Karpas-422 (cell line): ENCODE measurements around the gene RMND5A. TPM values are rescaled to one million over a fixed set of nuclear protein-coding genes. Genes with fewer than 3 reads are reported as not detected.

Experiments
- DNase-seq: peaks from one replicate; pipeline ENCODE4 v3.0.0-alpha.2; 2015
- H2AFZ ChIP-seq: fragments of 200-600 bp; sonication (generic); 2 replicates; pipeline ENCODE4 v1.6.1; 2014; ENCODE audit warnings: antibody characterized with exemption, low read length, mixed read lengths
- H3K27ac ChIP-seq: fragments of 200-600 bp; sonication (generic); 2 replicates; pipeline ENCODE4 v1.5.1; 2014; ENCODE audit warnings: mild to moderate bottlenecking, low read length, moderate library complexity
- H3K27me3 ChIP-seq: fragments of 200-600 bp; sonication (generic); 2 replicates; pipeline ENCODE4 v1.6.1; 2014; ENCODE audit warnings: low read length, mixed read lengths
- H3K36me3 ChIP-seq: fragments of 200-600 bp; sonication (generic); 2 replicates; pipeline ENCODE4 v1.6.1; 2014; ENCODE audit warnings: low read length, mixed read lengths; ENCODE audit not compliant: insufficient read depth
- H3K4me1 ChIP-seq: fragments of 200-600 bp; sonication (generic); 2 replicates; pipeline ENCODE4 v1.6.1; 2014; ENCODE audit warnings: mild to moderate bottlenecking, low read length, mixed read lengths
- H3K4me2 ChIP-seq: fragments of 200-600 bp; sonication (generic); 2 replicates; pipeline ENCODE4 v1.6.1; 2014; ENCODE audit warnings: low read length, low read depth, mild to moderate bottlenecking; ENCODE audit not compliant: poor library complexity, severe bottlenecking
- H3K4me3 ChIP-seq: fragments of 200-600 bp; sonication (generic); 2 replicates; pipeline ENCODE4 v1.5.1; 2014; ENCODE audit warnings: mild to moderate bottlenecking, antibody characterized with exemption, low read length, mixed read lengths
- H3K79me2 ChIP-seq: fragments of 200-600 bp; sonication (generic); 2 replicates; pipeline ENCODE4 v1.6.1; 2014; ENCODE audit warnings: mild to moderate bottlenecking, low read length, mixed read lengths
- H3K9ac ChIP-seq: fragments of 200-600 bp; sonication (generic); 2 replicates; pipeline ENCODE4 v1.6.0; 2014; ENCODE audit warnings: low read length
- H3K9me2 ChIP-seq: fragments of 200-600 bp; sonication (generic), shearing (Covaris generic); replicated peaks from 2 replicates; pipeline ENCODE4 v1.6.0; 2014; ENCODE audit warnings: mild to moderate bottlenecking, low read length, moderate library complexity; ENCODE audit not compliant: insufficient read depth
- H3K9me3 ChIP-seq: fragments of 300-700, 200-600 bp; sonication (generic); 2 replicates; pipeline ENCODE4 v1.6.1; 2014; ENCODE audit warnings: low read length, mixed read lengths
- H4K20me1 ChIP-seq: fragments of 200-600 bp; sonication (generic); 2 replicates; pipeline ENCODE4 v1.6.1; 2014; ENCODE audit warnings: mild to moderate bottlenecking, antibody characterized with exemption, low read length, low read depth; ENCODE audit not compliant: insufficient read depth
- total RNA-seq: library from RNA; depleted of rRNA; stranded (reverse); fragments of >200 nt; shearing (Covaris generic); gene quantifications from 2 replicates; pipeline ENCODE4 v1.2.3, GENCODE V29; 2014; ENCODE audit warnings: low replicate concordance

The RMND5A gene
- total RNA-seq, 1 experiment from 2014 or later: 180 TPM

GRCh38 chr2:86764661-86765309, 44.7 kb downstream of the RMND5A start:
- no peaks in the 10 kb centered on the region for H3K27me3 ChIP-seq
- DNase-seq: peak; percentile 86
- no peak overlapping the region for H3K4me2 ChIP-seq
- H3K27ac ChIP-seq: no peak overlapping the region
- peaks cover 82% of the 10 kb centered on the region for H3K79me2 ChIP-seq
- H3K4me1 ChIP-seq: peaks cover 38% of the 10 kb centered on the region
- no peak overlapping the region for H2AFZ ChIP-seq
- peaks cover 30% of the 10 kb centered on the region; the same call in 1 of the 2 replicates for H3K36me3 ChIP-seq
- H4K20me1 ChIP-seq: peaks cover 39% of the 10 kb centered on the region
- no peak overlapping the region for H3K4me3 ChIP-seq
- no peak overlapping the region for H3K9ac ChIP-seq
- no peaks in the 10 kb centered on the region for H3K9me3 ChIP-seq
- no peaks in the 10 kb centered on the region for H3K9me2 ChIP-seq

DNA sequence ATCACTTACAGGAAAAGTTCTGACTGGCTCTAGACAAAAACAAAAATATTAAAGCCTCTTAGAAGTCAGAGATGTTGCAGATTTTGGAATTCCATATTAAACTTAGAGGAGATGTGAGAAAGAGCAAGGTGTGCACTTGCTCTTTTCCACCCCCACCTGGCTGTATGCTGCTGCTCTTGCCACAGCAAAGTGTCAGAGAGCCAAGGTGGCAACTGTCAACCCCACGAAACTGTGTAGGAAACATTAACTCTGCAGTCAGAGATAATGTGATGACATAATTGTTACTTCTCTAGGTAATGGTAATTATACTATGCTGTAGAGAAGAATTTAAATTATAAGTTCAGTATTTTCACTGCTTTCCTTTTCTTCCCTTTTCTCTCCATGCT, 45.2 kb downstream of the RMND5A start:
- no peak overlapping the region for H3K27ac ChIP-seq
- H3K4me2 ChIP-seq: no peak overlapping the region
- no peaks in the 10 kb centered on the region for H3K9me2 ChIP-seq
- H3K9me3 ChIP-seq: no peaks in the 10 kb centered on the region
- H3K27me3 ChIP-seq: no peaks in the 10 kb centered on the region
- H2AFZ ChIP-seq: no peak overlapping the region
- H4K20me1 ChIP-seq: peaks cover 37% of the 10 kb centered on the region
- no peak for DNase-seq
- H3K79me2 ChIP-seq: peaks cover 78% of the 10 kb centered on the region
- peaks cover 30% of the 10 kb centered on the region; the same call in 1 of the 2 replicates for H3K36me3 ChIP-seq
- H3K4me1 ChIP-seq: peaks cover 32% of the 10 kb centered on the region
- no peak overlapping the region for H3K9ac ChIP-seq
- no peak overlapping the region for H3K4me3 ChIP-seq

DNA sequence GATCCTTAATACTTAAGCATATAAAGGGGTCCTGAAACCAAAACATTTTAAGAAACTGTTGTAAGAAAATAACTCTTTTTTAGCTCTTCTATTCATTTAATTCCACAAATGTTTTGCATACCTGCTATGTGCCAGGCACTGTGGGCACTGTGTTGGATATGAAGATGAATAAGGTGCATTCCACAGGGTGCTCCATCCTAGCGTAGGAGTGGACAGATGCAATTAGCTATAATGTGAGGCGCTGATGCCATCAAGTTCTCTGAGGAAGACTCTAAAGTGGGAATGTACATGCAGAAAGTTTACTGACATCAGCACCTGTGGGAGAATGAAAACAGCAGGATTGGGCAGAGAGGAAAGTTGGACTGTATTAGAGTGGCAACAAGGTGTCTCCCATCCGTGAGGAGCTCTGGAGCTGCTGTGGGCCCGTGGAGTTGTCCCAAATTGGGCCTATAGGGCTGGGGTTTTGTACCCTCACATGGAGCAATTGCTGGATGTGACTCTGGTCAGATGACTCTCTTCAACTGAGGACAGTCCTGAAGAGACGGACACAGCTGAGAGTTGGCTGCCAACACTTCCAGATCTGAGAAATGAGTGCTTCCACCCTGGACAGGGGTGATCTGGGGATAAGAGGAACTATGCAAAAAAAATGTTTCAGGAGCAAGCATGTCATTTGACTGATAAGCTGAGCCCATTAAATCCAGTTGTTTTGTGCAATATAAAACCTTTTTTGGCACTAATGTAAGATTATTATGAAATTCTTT, 48.3 kb downstream of the RMND5A start:
- Histone ChIP-seq H3K79me2 (peaks cover 59% of the 10 kb centered on the region), H3K36me3 (peaks cover 48% of the 10 kb centered on the region; the same call in 1 of the 2 replicates)

DNA sequence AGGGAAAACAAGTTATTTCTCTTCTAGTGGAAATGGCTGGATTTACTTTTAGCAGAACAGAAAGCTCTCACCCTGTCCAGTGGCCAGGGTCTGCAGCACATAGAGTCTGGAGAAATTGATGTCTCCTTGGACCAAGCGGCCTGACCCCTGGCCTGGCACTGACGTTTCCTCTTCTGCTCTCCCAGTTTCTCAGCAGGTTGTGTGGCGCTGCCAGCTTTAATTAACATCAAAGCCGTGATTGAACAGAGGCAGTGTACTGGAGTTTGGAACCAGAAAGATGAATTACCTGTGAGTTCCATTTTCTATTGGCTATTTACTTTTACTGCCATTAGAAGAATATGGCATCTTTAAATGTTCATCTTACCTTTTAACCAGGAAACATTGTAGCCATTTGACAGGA, 49.7 kb downstream of the RMND5A start:
- no peak overlapping the region for H3K27ac ChIP-seq
- peaks cover 63% of the 10 kb centered on the region; the same call in 1 of the 2 replicates for H3K36me3 ChIP-seq
- no peak overlapping the region for H2AFZ ChIP-seq
- no peak overlapping the region for H3K4me3 ChIP-seq
- H3K9ac ChIP-seq: no peak overlapping the region
- no peak overlapping the region for H3K4me2 ChIP-seq
- no peak for DNase-seq
- H4K20me1 ChIP-seq: peaks cover 27% of the 10 kb centered on the region; the same call in 1 of the 2 replicates
- no peaks in the 10 kb centered on the region for H3K9me2 ChIP-seq
- no peaks in the 10 kb centered on the region for H3K4me1 ChIP-seq
- no peaks in the 10 kb centered on the region for H3K27me3 ChIP-seq
- H3K9me3 ChIP-seq: no peaks in the 10 kb centered on the region
- peaks cover 46% of the 10 kb centered on the region for H3K79me2 ChIP-seq

More for the DNA sequence above, 48.3 kb downstream of the RMND5A start:
- H3K4me1 ChIP-seq: peaks cover 11% of the 10 kb centered on the region
- peaks cover 30% of the 10 kb centered on the region; the same call in 1 of the 2 replicates for H4K20me1 ChIP-seq
- H3K27me3 ChIP-seq: no peaks in the 10 kb centered on the region
- no peak overlapping the region for H3K9ac ChIP-seq
- no peak overlapping the region for H3K27ac ChIP-seq
- no peak for DNase-seq
- no peak overlapping the region for H3K4me2 ChIP-seq
- H3K9me2 ChIP-seq: no peaks in the 10 kb centered on the region
- H2AFZ ChIP-seq: no peak overlapping the region
- no peaks in the 10 kb centered on the region for H3K9me3 ChIP-seq
- no peak overlapping the region for H3K4me3 ChIP-seq

GRCh38 chr2:86770816-86771301, 50.8 kb downstream of the RMND5A start:
- H3K4me2 ChIP-seq: no peak overlapping the region
- DNase-seq: no peak
- H3K79me2 ChIP-seq: peaks cover 36% of the 10 kb centered on the region
- H3K36me3 ChIP-seq: peaks cover 61% of the 10 kb centered on the region; the same call in 1 of the 2 replicates
- peaks cover 24% of the 10 kb centered on the region; the same call in 1 of the 2 replicates for H4K20me1 ChIP-seq
- H3K27me3 ChIP-seq: no peaks in the 10 kb centered on the region
- no peak overlapping the region for H3K4me3 ChIP-seq
- no peak overlapping the region for H3K9ac ChIP-seq
- no peak overlapping the region for H3K27ac ChIP-seq
- no peak overlapping the region for H2AFZ ChIP-seq
- H3K4me1 ChIP-seq: no peaks in the 10 kb centered on the region
- no peaks in the 10 kb centered on the region for H3K9me2 ChIP-seq
- H3K9me3 ChIP-seq: no peaks in the 10 kb centered on the region

DNA sequence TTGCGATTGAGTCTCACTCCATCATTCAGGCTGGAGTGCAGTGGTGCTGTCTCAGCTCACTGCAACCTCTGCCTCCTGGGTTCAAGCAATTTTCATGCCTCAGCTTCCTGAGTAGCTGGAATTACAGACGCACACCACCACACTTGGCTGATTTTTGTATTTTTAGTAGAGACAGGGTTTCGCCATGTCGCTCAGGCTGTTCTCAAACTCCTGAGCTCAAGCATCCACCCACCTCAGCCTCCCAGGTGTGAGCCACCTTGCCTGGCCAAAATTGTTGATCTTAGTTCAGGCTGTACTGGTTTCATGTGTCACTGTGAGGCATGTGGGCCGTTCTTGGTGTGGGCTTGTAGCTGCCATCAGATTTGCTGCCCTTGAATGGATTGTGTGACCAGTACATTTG, 52.5 kb downstream of the RMND5A start:
- no peak for DNase-seq
- Histone ChIP-seq H2AFZ (no peak overlapping the region), H3K4me2 (no peak overlapping the region), H3K4me3 (no peak overlapping the region), H3K36me3 (peaks cover 51% of the 10 kb centered on the region; the same call in 1 of the 2 replicates), H3K27ac (no peak overlapping the region), H3K9me2 (no peaks in the 10 kb centered on the region), H3K9ac (no peak overlapping the region), H3K79me2 (peaks cover 29% of the 10 kb centered on the region), H3K4me1 (no peaks in the 10 kb centered on the region), H3K9me3 (no peaks in the 10 kb centered on the region), H3K27me3 (no peaks in the 10 kb centered on the region), H4K20me1 (peaks cover 35% of the 10 kb centered on the region; the same call in 1 of the 2 replicates)

DNA sequence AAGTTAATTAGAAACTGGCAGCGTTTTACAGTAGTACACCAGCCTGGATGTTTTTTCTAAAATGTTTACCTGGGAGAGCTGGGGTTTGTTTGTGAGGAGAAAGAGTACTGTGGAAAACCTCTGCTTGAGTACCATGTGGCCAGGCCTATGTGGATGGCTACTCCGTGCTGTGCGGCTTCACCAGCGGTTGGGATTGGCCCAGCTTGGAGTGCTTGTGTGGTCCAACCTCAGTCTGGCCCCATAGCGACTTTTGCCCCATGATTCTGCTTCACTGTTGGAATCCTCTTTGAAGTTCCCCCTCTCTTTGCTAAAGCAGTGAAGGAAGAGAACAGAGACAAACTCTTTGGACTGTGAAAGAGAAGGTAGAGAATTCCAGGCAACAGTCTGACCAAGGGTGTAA, 54.8 kb downstream of the RMND5A start:
- H3K79me2 ChIP-seq: peaks cover 9% of the 10 kb centered on the region
- no peaks in the 10 kb centered on the region for H3K9me3 ChIP-seq
- no peak overlapping the region for H3K4me2 ChIP-seq
- no peak for DNase-seq
- no peaks in the 10 kb centered on the region for H3K4me1 ChIP-seq
- peaks cover 41% of the 10 kb centered on the region; the same call in 1 of the 2 replicates for H3K36me3 ChIP-seq
- no peak overlapping the region for H3K27ac ChIP-seq
- no peak overlapping the region for H3K4me3 ChIP-seq
- no peaks in the 10 kb centered on the region for H3K27me3 ChIP-seq
- H3K9ac ChIP-seq: no peak overlapping the region
- no peaks in the 10 kb centered on the region for H3K9me2 ChIP-seq
- peaks cover 32% of the 10 kb centered on the region; the same call in 1 of the 2 replicates for H4K20me1 ChIP-seq
- H2AFZ ChIP-seq: no peak overlapping the region

- Histone ChIP-seq H3K27me3 (no peaks in the 10 kb centered on the region), H3K9me2 (no peaks in the 10 kb centered on the region), H3K27ac (no peak overlapping the region), H4K20me1 (peaks cover 32% of the 10 kb centered on the region; the same call in 1 of the 2 replicates), H3K9me3 (no peaks in the 10 kb centered on the region), H3K4me1 (no peaks in the 10 kb centered on the region), H3K9ac (no peak overlapping the region), H3K36me3 (peaks cover 41% of the 10 kb centered on the region; the same call in 1 of the 2 replicates), H2AFZ (no peak overlapping the region), H3K4me3 (no peak overlapping the region), H3K4me2 (no peak overlapping the region), H3K79me2 (peaks cover 8% of the 10 kb centered on the region)
- DNase-seq: no peak
These were observed 55.2 kb downstream of the RMND5A start for GRCh38 chr2:86775338-86775737.
